H9 (cell line): Measurements from ENCODE around the gene FAM133A. TPM values are rescaled to one million over a fixed set of nuclear protein-coding genes. Genes with fewer than 3 reads are reported as not detected.

ENCODE experiments used
- DNase-seq: peaks from one replicate; pipeline ENCODE4 v3.0.0-alpha.2; 2017
- H2AFZ ChIP-seq: one replicate; pipeline ENCODE4 v1.6.1; 2013; ENCODE audit warnings: mild to moderate bottlenecking, low read length, control low read depth, moderate library complexity
- H2AK5ac ChIP-seq: 2 replicates; pipeline ENCODE4 v1.6.1; 2013; ENCODE audit warnings: low read length, control low read depth, mixed read lengths; ENCODE audit not compliant: insufficient read length
- H2BK120ac ChIP-seq: one replicate; pipeline ENCODE4 v1.6.1; 2013; ENCODE audit warnings: low read depth, mild to moderate bottlenecking, low read length, control low read depth, inconsistent platforms; ENCODE audit not compliant: poor library complexity, severe bottlenecking
- H2BK12ac ChIP-seq: 2 replicates; pipeline ENCODE4 v1.6.1; 2013; ENCODE audit warnings: low read length, control low read depth, mixed read lengths, low read depth; ENCODE audit not compliant: insufficient read length
- H2BK15ac ChIP-seq: 2 replicates; pipeline ENCODE4 v1.6.1; 2013; ENCODE audit warnings: low read depth, low read length, control low read depth
- H2BK20ac ChIP-seq: one replicate; pipeline ENCODE4 v1.6.1; 2013; ENCODE audit warnings: low read depth, mild to moderate bottlenecking, low read length, control low read depth, inconsistent platforms; ENCODE audit not compliant: poor library complexity, severe bottlenecking
- H2BK5ac ChIP-seq: 2 replicates; pipeline ENCODE4 v1.6.1; 2013; ENCODE audit warnings: low read length, control low read depth, mixed read lengths; ENCODE audit not compliant: insufficient read length
- H3K14ac ChIP-seq: 2 replicates; pipeline ENCODE4 v1.6.1; 2013; ENCODE audit warnings: low read length, control low read depth; ENCODE audit not compliant: insufficient read depth
- H3K18ac ChIP-seq: 2 replicates; pipeline ENCODE4 v1.6.1; 2013; ENCODE audit warnings: low read depth, mild to moderate bottlenecking, mixed read lengths, low read length, control low read depth; ENCODE audit not compliant: insufficient read length
- H3K23ac ChIP-seq: 2 replicates; pipeline ENCODE4 v1.6.1; 2013; ENCODE audit warnings: low read length, control low read depth, mixed read lengths, low read depth; ENCODE audit not compliant: insufficient read length
- H3K23me2 ChIP-seq: 2 replicates; pipeline ENCODE4 v1.6.1; 2013; ENCODE audit warnings: low read depth, mild to moderate bottlenecking, mixed read lengths, low read length, control low read depth; ENCODE audit not compliant: insufficient read length, poor library complexity, severe bottlenecking
- H3K27ac ChIP-seq: 2 replicates; pipeline ENCODE4 v1.5.1; 2013; ENCODE audit warnings: low read length, control low read depth, mixed read lengths, low read depth; ENCODE audit not compliant: insufficient read length
- H3K27me3 ChIP-seq: 2 replicates; pipeline ENCODE4 v1.6.1; 2013; ENCODE audit warnings: low read length, control low read depth, inconsistent platforms; ENCODE audit not compliant: insufficient read depth
- H3K4ac ChIP-seq: 2 replicates; pipeline ENCODE4 v1.6.1; 2013; ENCODE audit warnings: low read depth, mild to moderate bottlenecking, control low read depth, inconsistent platforms, low read length, moderate library complexity
- H3K4me1 ChIP-seq: 2 replicates; pipeline ENCODE4 v1.6.1; 2013; ENCODE audit warnings: low read length, control low read depth, inconsistent platforms; ENCODE audit not compliant: insufficient read depth
- H3K4me2 ChIP-seq: 2 replicates; pipeline ENCODE4 v1.6.1; 2013; ENCODE audit warnings: low read length, control low read depth, mixed read lengths; ENCODE audit not compliant: insufficient read length, insufficient read depth
- H3K56ac ChIP-seq: 2 replicates; pipeline ENCODE4 v1.6.1; 2013; ENCODE audit warnings: low read depth, mild to moderate bottlenecking, mixed read lengths, low read length, control low read depth; ENCODE audit not compliant: insufficient read length
- H3K79me1 ChIP-seq: 2 replicates; pipeline ENCODE4 v1.6.1; 2013; ENCODE audit warnings: low read depth, mild to moderate bottlenecking, moderate library complexity, low read length, control low read depth, inconsistent platforms; ENCODE audit not compliant: insufficient read depth, poor library complexity, severe bottlenecking
- H3K79me2 ChIP-seq: 2 replicates; pipeline ENCODE4 v1.6.1; 2013; ENCODE audit warnings: low read length, control low read depth, inconsistent platforms; ENCODE audit not compliant: insufficient read depth
- H3K9ac ChIP-seq: 2 replicates; pipeline ENCODE4 v1.6.1; 2013; ENCODE audit warnings: low read length, control low read depth, mixed read lengths; ENCODE audit not compliant: insufficient read length; ENCODE audit errors: extremely low read depth
- H3K9me3 ChIP-seq: one replicate; pipeline ENCODE4 v1.6.1; 2013; ENCODE audit warnings: low read depth, low read length, inconsistent platforms; ENCODE audit not compliant: control insufficient read depth
- H3T11ph ChIP-seq: one replicate; pipeline ENCODE4 v1.6.1; 2013; ENCODE audit warnings: mild to moderate bottlenecking, low read length, control low read depth, inconsistent platforms
- H4K20me1 ChIP-seq: one replicate; pipeline ENCODE4 v1.6.1; 2013; ENCODE audit not compliant: control insufficient read depth, insufficient read length, insufficient read depth
- H4K5ac ChIP-seq: 2 replicates; pipeline ENCODE4 v1.6.1; 2013; ENCODE audit warnings: low read depth, mild to moderate bottlenecking, mixed read lengths, low read length, control low read depth; ENCODE audit not compliant: insufficient read length
- H4K8ac ChIP-seq: replicated peaks from 2 replicates; pipeline ENCODE4 v1.6.1; 2013; ENCODE audit warnings: low read length, control low read depth, mixed read lengths, low read depth; ENCODE audit not compliant: insufficient read length
- H4K91ac ChIP-seq: 2 replicates; pipeline ENCODE4 v1.6.1; 2013; ENCODE audit warnings: low read depth, mild to moderate bottlenecking, moderate library complexity, mixed read lengths, low read length, control low read depth; ENCODE audit not compliant: insufficient read length
- H3K27ac Mint-ChIP-seq, 3 experiments: 2 replicates in 2 of 3; 3 replicates in 1 of 3; pipeline ENCODE4 v1.8.0; 2020 to 2021; ENCODE audit warnings: mixed read lengths in 3 of 3, mild to moderate bottlenecking in 1 of 3, moderate library complexity in 1 of 3
- H3K27me3 Mint-ChIP-seq: 2 replicates; pipeline ENCODE4 v1.8.0; 2021; ENCODE audit warnings: low read depth, mild to moderate bottlenecking, moderate library complexity, mixed read lengths
- H3K36me3 Mint-ChIP-seq, 3 experiments: 2 replicates in 2 of 3; 3 replicates in 1 of 3; pipeline ENCODE4 v1.8.0; 2020 to 2021; ENCODE audit warnings: low read depth in 3 of 3, mixed read lengths in 3 of 3; ENCODE audit not compliant: insufficient read depth in 1 of 3
- H3K4me1 Mint-ChIP-seq, 2 experiments: 2 replicates each; pipeline ENCODE4 v1.8.0; 2020; ENCODE audit warnings: mixed read lengths in 2 of 2
- H3K4me3 Mint-ChIP-seq, 2 experiments: 2 replicates in 1 of 2; 3 replicates in 1 of 2; pipeline ENCODE4 v1.8.0; 2020 to 2021; ENCODE audit warnings: mild to moderate bottlenecking in 2 of 2, mixed read lengths in 2 of 2, moderate library complexity in 1 of 2
- H3K9me3 Mint-ChIP-seq, 2 experiments: 2 replicates in 1 of 2; 3 replicates in 1 of 2; pipeline ENCODE4 v1.8.0; 2020; ENCODE audit warnings: mild to moderate bottlenecking in 2 of 2, mixed read lengths in 2 of 2, moderate library complexity in 1 of 2
- WGBS: extraction: QIAGEN DNeasy Blood & Tissue Kit; methylation state at CpG from one replicate; pipeline ENCODE4 v1.1.7; 2013; ENCODE audit warnings: missing lambda C conversion rate, low lambda C conversion rate, mixed read lengths; ENCODE audit not compliant: insufficient read length; ENCODE audit errors: extremely low coverage; 5-methylcytosine and 5-hydroxymethylcytosine counted together
- total RNA-seq: library from RNA; stranded (reverse); gene quantifications from 2 replicates; pipeline ENCODE4 v1.2.1, GENCODE V29; 2021
- TF ChIP-seq, protein P1 (sequence below): fragments of 200-600 bp; sonication (generic); conservative IDR thresholded peaks from 3 replicates; pipeline ENCODE4 v1.8.0; 2021; ENCODE audit warnings: antibody characterized with exemption, mild to moderate bottlenecking

The FAM133A gene
- total RNA-seq, 1 experiment from 2014 or later = 0.90 TPM

DNA sequence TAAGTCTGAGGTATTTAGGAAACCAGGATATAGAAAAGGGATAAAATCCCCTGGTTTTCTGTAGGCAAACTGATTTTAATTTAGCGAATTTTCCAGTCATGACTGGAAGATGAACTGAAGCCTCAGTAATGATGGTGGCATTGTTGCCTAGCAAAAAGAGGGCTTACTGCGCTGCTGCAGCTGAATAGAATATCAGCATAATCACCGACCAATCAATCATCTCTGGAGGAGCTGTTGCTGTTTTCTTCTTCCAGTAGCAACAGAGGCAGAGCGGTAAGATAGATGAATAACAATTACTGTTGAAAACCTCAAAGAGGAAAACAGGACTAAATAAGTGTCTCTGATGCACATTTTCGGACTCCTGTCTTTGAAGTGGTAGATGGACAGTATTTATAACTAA lies 86.2 kb downstream of the FAM133A start:
- H3K27me3 ChIP-seq = no peaks in the 10 kb centered on the region
- H3K9ac ChIP-seq = no peak overlapping the region
- no peak overlapping the region for H3K23ac ChIP-seq
- H2AK5ac ChIP-seq = no peak overlapping the region
- peaks cover 13 to 25% (median 16%) of the 10 kb centered on the region in 3 experiments for H3K36me3 Mint-ChIP-seq
- H3K27ac ChIP-seq = no peak overlapping the region
- H3K9me3 Mint-ChIP-seq = peaks cover 16 to 18% of the 10 kb centered on the region in 2 experiments; a peak in 4 of 5 replicates
- H3K18ac ChIP-seq = no peak overlapping the region
- no peak overlapping the region for H2AFZ ChIP-seq
- H4K20me1 ChIP-seq = no peaks in the 10 kb centered on the region
- whole genome bisulfite sequencing = no CpG with 5 or more reads among the region's 5 CpGs
- no peak for DNase-seq
- H3K9me3 ChIP-seq = no peaks in the 10 kb centered on the region
- H4K91ac ChIP-seq = no peak overlapping the region
- no peak overlapping the region for H3K4ac ChIP-seq
- H3K4me1 ChIP-seq = peaks cover 2% of the 10 kb centered on the region; the same call in 1 of the 2 replicates
- H3K27me3 Mint-ChIP-seq = no peaks in the 10 kb centered on the region
- TF ChIP-seq, protein P1, sequence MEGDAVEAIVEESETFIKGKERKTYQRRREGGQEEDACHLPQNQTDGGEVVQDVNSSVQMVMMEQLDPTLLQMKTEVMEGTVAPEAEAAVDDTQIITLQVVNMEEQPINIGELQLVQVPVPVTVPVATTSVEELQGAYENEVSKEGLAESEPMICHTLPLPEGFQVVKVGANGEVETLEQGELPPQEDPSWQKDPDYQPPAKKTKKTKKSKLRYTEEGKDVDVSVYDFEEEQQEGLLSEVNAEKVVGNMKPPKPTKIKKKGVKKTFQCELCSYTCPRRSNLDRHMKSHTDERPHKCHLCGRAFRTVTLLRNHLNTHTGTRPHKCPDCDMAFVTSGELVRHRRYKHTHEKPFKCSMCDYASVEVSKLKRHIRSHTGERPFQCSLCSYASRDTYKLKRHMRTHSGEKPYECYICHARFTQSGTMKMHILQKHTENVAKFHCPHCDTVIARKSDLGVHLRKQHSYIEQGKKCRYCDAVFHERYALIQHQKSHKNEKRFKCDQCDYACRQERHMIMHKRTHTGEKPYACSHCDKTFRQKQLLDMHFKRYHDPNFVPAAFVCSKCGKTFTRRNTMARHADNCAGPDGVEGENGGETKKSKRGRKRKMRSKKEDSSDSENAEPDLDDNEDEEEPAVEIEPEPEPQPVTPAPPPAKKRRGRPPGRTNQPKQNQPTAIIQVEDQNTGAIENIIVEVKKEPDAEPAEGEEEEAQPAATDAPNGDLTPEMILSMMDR = no peak
- H2BK5ac ChIP-seq = no peak overlapping the region
- no peak overlapping the region for H3T11ph ChIP-seq
- no peak overlapping the region for H3K27ac Mint-ChIP-seq
- no peaks in the 10 kb centered on the region for H3K23me2 ChIP-seq
- H3K14ac ChIP-seq = no peak overlapping the region
- no peak overlapping the region for H2BK120ac ChIP-seq
- peaks cover 35 to 40% of the 10 kb centered on the region in 2 experiments for H3K4me1 Mint-ChIP-seq
- no peak overlapping the region for H4K8ac ChIP-seq
- no peak overlapping the region for H3K56ac ChIP-seq
- H4K5ac ChIP-seq = no peak overlapping the region
- no peak overlapping the region for H2BK12ac ChIP-seq
- no peak overlapping the region for H2BK20ac ChIP-seq
- no peak overlapping the region for H3K4me3 Mint-ChIP-seq
- no peaks in the 10 kb centered on the region for H3K79me1 ChIP-seq
- no peak overlapping the region for H2BK15ac ChIP-seq
- H3K79me2 ChIP-seq = no peaks in the 10 kb centered on the region
- no peak overlapping the region for H3K4me2 ChIP-seq

Other genes starting within 250 kb of the FAM133A start
- 89.6 and 91.7 TPM in 2 replicates for gene NAP1L3, start 628 bp upstream of the FAM133A start, total RNA-seq